ENCODE measurements around the gene GRAMD1A.

Gene GRAMD1A

DNA sequence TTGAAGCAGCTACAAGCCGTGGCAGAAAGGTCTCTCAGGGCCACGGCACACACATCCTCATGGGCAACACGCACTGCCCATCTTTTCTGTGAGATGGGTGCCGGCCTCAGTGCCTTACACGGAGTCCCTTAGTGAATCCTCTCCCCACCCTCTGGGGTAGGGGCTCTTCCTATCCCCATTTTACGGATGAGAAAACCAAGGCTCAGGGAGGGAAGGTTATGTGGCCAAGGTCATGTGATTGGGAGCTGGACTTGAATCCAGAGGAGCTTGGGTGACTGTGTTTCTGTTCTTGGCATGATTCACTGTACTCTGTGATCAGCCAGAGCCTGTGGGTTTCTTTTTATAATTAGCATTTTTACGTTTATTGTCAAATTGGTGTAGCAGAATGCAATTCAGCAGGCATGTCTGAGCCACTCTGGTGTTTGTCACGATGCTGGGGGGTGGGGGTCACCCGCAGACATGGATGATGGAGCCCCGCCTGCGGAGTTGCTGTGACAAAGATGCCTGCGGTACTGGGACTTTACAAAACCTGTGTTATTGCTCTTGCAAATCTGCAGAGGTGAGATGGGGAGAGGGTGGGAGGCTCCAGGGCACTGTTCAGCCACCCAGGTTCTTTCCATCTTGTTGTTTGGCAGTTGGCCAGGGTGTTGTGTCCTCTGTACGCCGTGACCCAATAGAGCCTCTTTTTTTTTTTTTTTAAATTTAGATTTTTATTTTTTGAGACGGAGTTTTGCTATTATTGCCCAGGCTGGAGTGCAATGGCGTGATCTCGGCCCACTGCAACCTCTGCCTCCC, 34.7 kb downstream of the GRAMD1A start:
- ChIA-PET POLR2A (no interaction called here), CTCF (interaction anchor here (1.2 kb wide), 1 partner anchor 9 kb away, joined by 3 read pairs; no protein-coding TSS in a partner anchor)
- DNase-seq (ENCODE audit: extremely low spot score), result no peak
- no peak for TF ChIP-seq CTCF (IDR thresholded peaks at IDR 0.05; ENCODE audit: control extremely low read depth, extremely low read depth, low read depth, missing control alignments)

DNA sequence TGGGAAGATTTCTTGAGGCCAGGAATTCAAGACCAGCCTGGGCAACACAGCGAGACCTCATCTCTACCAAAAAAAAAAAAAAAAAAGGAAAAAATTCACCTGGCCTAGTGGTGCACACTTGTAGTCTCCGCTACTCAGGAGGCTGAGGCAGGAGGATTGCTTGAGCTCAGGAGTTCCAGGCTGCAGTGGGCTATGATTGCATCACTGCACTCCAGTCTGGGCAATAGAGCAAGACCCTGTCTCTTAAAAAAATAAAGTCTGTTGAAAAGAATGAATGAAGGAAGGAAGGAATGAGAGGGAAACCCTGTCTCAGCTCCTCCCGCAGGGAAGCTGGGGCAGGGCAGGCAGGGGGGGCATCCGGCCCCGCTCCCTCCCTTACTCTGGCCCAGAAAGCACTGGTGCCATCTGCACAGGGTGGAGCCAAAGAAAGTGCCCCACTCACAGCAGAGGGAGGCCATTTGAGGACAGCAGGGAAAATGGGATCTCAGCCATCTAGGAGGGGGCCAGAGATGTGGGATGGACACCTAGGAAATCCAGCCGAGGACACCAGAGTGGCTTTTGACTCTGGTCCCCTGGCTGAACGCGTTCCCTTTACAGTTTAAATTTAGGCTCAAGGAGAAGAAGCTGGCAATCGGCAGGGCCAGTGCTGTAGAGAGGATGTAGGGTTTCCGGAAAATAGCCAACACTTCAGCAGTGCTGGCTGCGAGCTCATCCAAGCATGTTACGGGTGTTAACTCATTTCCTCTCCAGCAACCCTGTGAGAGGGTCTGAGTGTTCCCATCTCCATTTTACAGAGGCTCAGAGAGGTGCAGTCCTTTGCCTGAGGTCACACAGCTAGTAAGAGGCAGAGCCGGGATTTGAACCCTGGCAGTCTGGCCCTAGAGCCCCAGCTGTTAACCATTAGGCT, 37.8 kb downstream of the GRAMD1A start:
- TF ChIP-seq CTCF (IDR thresholded peaks at IDR 0.05; ENCODE audit: control extremely low read depth, extremely low read depth, low read depth, missing control alignments), result no peak
- DNase-seq (ENCODE audit: extremely low spot score), result no peak
- POLR2A ChIA-PET, result no interaction called here
- CTCF ChIA-PET, result interaction anchor here (1.7 to 1.9 kb wide), 2 partner anchors 29 to 98 kb away, joined by 4 to 6 read pairs; no protein-coding TSS in a partner anchor

- DNase-seq (ENCODE audit: extremely low spot score), result no peak
- TF ChIP-seq CTCF (IDR thresholded peaks at IDR 0.05; ENCODE audit: control extremely low read depth, extremely low read depth, low read depth, missing control alignments), result no peak
- ChIA-PET CTCF (interaction anchor here (1.9 kb wide), 1 partner anchor 28 kb away, joined by 6 read pairs; no protein-coding TSS in a partner anchor), POLR2A (no interaction called here)
These were observed 38.7 kb downstream of the GRAMD1A start for GRCh38 chr19:35038623-35039512.

GRCh38 chr19:35039881-35040825, 40.0 kb downstream of the GRAMD1A start:
- TF ChIP-seq CTCF (IDR thresholded peaks at IDR 0.05; ENCODE audit: control extremely low read depth, extremely low read depth, low read depth, missing control alignments), result no peak
- POLR2A ChIA-PET, result no interaction called here
- DNase-seq (ENCODE audit: extremely low spot score), result no peak
- CTCF ChIA-PET, result no interaction called here

- no peak for DNase-seq (ENCODE audit: extremely low spot score)
- TF ChIP-seq CTCF (IDR thresholded peaks at IDR 0.05; ENCODE audit: control extremely low read depth, extremely low read depth, low read depth, missing control alignments), result no peak
- POLR2A ChIA-PET, result no interaction called here
- CTCF ChIA-PET, result interaction anchor here (4.3 kb wide), 1 partner anchor 26 kb away, joined by 31 read pairs; no protein-coding TSS in a partner anchor
These were observed 40.9 kb downstream of the GRAMD1A start for GRCh38 chr19:35040826-35041547.
